Peyer's patch (tissue), 4 donors: ENCODE data around the gene SLC27A2. TPM values are rescaled to one million over a fixed set of nuclear protein-coding genes. Genes with fewer than 3 reads are reported as not detected.
"Not testable (repeated sequence)": the region's sequence is repeated elsewhere in the genome, so short reads cannot be mapped to it uniquely, and the experiment has no call there.

ENCODE experiments used
- DNase-seq, 3 donors: peaks; one replicate each; pipeline ENCODE4 v3.0.0-alpha.2; 2017 to 2019
- H3K27ac ChIP-seq, 4 donors: fragments of 200-600 bp; sonication (generic); one replicate each; pipeline ENCODE4 v1.5.1; 2016 to 2019
- H3K27me3 ChIP-seq, 2 donors: fragments of 200-600 bp; sonication (generic); one replicate each; pipeline ENCODE4 v1.5.1; 2019
- H3K36me3 ChIP-seq, 3 donors: fragments of 200-600 bp; sonication (generic); one replicate each; pipeline ENCODE4 v1.5.1; 2016 to 2019
- H3K4me1 ChIP-seq, 4 donors: fragments of 200-600 bp; sonication (generic); one replicate each; pipeline ENCODE4 v1.5.1; 2016 to 2019
- H3K4me3 ChIP-seq, 4 donors: fragments of 200-600 bp; sonication (generic); 1 replicate in 3 of 4; 2 replicates in 1 of 4; pipeline ENCODE4 v1.5.1; 2016 to 2019; ENCODE audit warnings: mild to moderate bottlenecking in 1 of 4
- H3K9me3 ChIP-seq, 4 donors: fragments of 200-600 bp; sonication (generic); one replicate each; pipeline ENCODE4 v1.5.1; 2016 to 2019; ENCODE audit warnings: mild to moderate bottlenecking in 1 of 4
- CTCF ChIP-seq, 6 experiments: fragments of 450-650 bp in 4 of 6; fragments of 200-600 bp in 2 of 6; sonication (generic) in 1 of 6; IDR thresholded peaks; one replicate each; pipeline ENCODE4 v1.5.1; 2017 to 2019; ENCODE audit warnings: antibody characterized with exemption in 6 of 6, mild to moderate bottlenecking in 3 of 6, moderate library complexity in 1 of 6
- POLR2A ChIP-seq, 2 donors: fragments of 450-650 bp; IDR thresholded peaks; one replicate each; pipeline ENCODE4 v1.5.1; 2017; ENCODE audit warnings: antibody characterized with exemption in 2 of 2, mild to moderate bottlenecking in 2 of 2, moderate library complexity in 2 of 2
- total RNA-seq, 4 donors: library from RNA; depleted of rRNA; stranded (reverse); fragments of >200 nt; gene quantifications; one replicate each; pipeline ENCODE4 v1.1.0, GENCODE V29; 2016

Gene SLC27A2
- total RNA-seq, 4 donors from 2014 or later: 8.3 to 47.9 (median 32.3) TPM

- TF ChIP-seq POLR2A (IDR thresholded peaks at IDR 0.05): no peak
- no peak for TF ChIP-seq CTCF (IDR thresholded peaks at IDR 0.05)
- Histone ChIP-seq H3K4me1 (no peaks in the 10 kb centered on the region), H3K9me3 (no peaks in the 10 kb centered on the region), H3K27me3 (no peaks in the 10 kb centered on the region), H3K27ac (no peak overlapping the region), H3K36me3 (no peaks in the 10 kb centered on the region), H3K4me3 (no peak overlapping the region)
- DNase-seq: no peak
Observed at GRCh38 chr15:50164458-50164857, 17.5 kb upstream of the SLC27A2 start.

- H3K9me3 ChIP-seq: no peaks in the 10 kb centered on the region
- DNase-seq: no peak
- no peaks in the 10 kb centered on the region for H3K36me3 ChIP-seq
- no peaks in the 10 kb centered on the region for H3K4me1 ChIP-seq
- no peak overlapping the region for H3K27ac ChIP-seq
- TF ChIP-seq CTCF (IDR thresholded peaks at IDR 0.05): no peak
- TF ChIP-seq POLR2A (IDR thresholded peaks at IDR 0.05): no peak
- H3K27me3 ChIP-seq: no peaks in the 10 kb centered on the region
- no peak overlapping the region for H3K4me3 ChIP-seq
Observed at GRCh38 chr15:50166216-50166615, 15.8 kb upstream of the SLC27A2 start.

GRCh38 chr15:50167110-50167509 lies 14.9 kb upstream of the SLC27A2 start:
- Histone ChIP-seq H3K27ac (no peak overlapping the region), H3K36me3 (no peaks in the 10 kb centered on the region), H3K4me3 (no peak overlapping the region), H3K4me1 (no peaks in the 10 kb centered on the region), H3K27me3 (no peaks in the 10 kb centered on the region), H3K9me3 (no peaks in the 10 kb centered on the region)
- TF ChIP-seq CTCF (IDR thresholded peaks at IDR 0.05) (no peak), POLR2A (IDR thresholded peaks at IDR 0.05) (no peak)
- no peak for DNase-seq

GRCh38 chr15:50168379-50168778 lies 13.6 kb upstream of the SLC27A2 start:
- Histone ChIP-seq H3K36me3 (no peaks in the 10 kb centered on the region), H3K27me3 (no peaks in the 10 kb centered on the region), H3K9me3 (no peaks in the 10 kb centered on the region), H3K4me3 (no peak overlapping the region), H3K4me1 (no peaks in the 10 kb centered on the region), H3K27ac (no peak overlapping the region)
- no peak for DNase-seq
- TF ChIP-seq CTCF (IDR thresholded peaks at IDR 0.05): no peak

GRCh38 chr15:50168783-50169411 lies 13.1 kb upstream of the SLC27A2 start:
- Histone ChIP-seq H3K36me3 (no peaks in the 10 kb centered on the region), H3K27me3 (no peaks in the 10 kb centered on the region), H3K27ac (no peak overlapping the region), H3K9me3 (no peaks in the 10 kb centered on the region), H3K4me1 (no peaks in the 10 kb centered on the region), H3K4me3 (no peak overlapping the region)
- TF ChIP-seq CTCF (IDR thresholded peaks at IDR 0.05): no peak
- TF ChIP-seq POLR2A (IDR thresholded peaks at IDR 0.05): no peak
- no peak for DNase-seq

- not testable (repeated sequence) for H3K4me1 ChIP-seq, H3K4me3 ChIP-seq, H3K27me3 ChIP-seq
Observed at GRCh38 chr15:50172360-50172895, 9.6 kb upstream of the SLC27A2 start.

More at GRCh38 chr15:50172360-50172895, 9.6 kb upstream of the SLC27A2 start:
- H3K9me3 ChIP-seq, H3K27ac ChIP-seq, H3K36me3 ChIP-seq, DNase-seq: not testable (repeated sequence)
